Fibroblast of the aortic adventitia (primary cell): ENCODE measurements around the gene GPRC5C. TPM values are rescaled to one million over a fixed set of nuclear protein-coding genes. Genes with fewer than 3 reads are reported as not detected.
"Not testable (repeated sequence)": the region's sequence is repeated elsewhere in the genome, so short reads cannot be mapped to it uniquely, and the experiment has no call there.

ENCODE experiments used
- DNase-seq: peaks from one replicate; pipeline ENCODE4 v3.0.0-alpha.2; 2010; ENCODE audit warnings: low read depth
- H3K4me3 ChIP-seq: 2 replicates; pipeline ENCODE4 v1.5.1; 2011; ENCODE audit warnings: low read depth, mild to moderate bottlenecking, control low read depth, low read length, moderate library complexity
- CTCF ChIP-seq: IDR thresholded peaks from 2 replicates; pipeline ENCODE4 v1.5.1; 2011; ENCODE audit warnings: mild to moderate bottlenecking, low read length, control low read depth, inconsistent platforms; ENCODE audit not compliant: insufficient read depth
- total RNA-seq: library from RNA; depleted of rRNA; stranded (reverse); fragments of >200 nt; gene quantifications from 2 replicates; pipeline ENCODE4 v1.2.3, GENCODE V29; 2012; ENCODE audit warnings: low replicate concordance

GPRC5C gene
- total RNA-seq, 1 donor: 0.99 TPM

DNA sequence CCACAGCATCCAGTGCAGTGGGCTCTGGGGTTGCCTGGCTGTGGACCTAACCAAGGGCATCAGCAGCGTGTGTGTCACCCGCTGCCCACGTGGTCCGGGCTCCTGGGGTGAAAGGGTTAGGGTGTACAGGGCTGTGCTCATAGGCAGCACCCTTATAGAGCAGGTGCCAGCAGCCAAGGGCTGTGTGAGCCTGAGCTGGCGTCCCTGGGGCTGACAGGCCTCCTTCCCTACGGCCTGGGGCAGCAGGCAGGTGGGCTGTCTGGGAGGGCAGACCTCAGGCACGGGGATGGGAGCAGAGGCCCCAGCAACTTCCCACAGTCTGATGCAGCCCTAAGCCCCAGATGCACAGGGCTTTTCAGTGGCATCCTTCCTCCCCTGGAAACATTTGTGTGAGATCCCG is 48.4 kb downstream of the GPRC5C start:
- no peak for TF ChIP-seq CTCF
- H3K4me3 ChIP-seq: no peak overlapping the region
- no peak for DNase-seq

GRCh38 chr17:74481621-74482020 is 49.7 kb downstream of the GPRC5C start:
- TF ChIP-seq CTCF: no peak
- H3K4me3 ChIP-seq: no peak overlapping the region
- no peak for DNase-seq

DNA sequence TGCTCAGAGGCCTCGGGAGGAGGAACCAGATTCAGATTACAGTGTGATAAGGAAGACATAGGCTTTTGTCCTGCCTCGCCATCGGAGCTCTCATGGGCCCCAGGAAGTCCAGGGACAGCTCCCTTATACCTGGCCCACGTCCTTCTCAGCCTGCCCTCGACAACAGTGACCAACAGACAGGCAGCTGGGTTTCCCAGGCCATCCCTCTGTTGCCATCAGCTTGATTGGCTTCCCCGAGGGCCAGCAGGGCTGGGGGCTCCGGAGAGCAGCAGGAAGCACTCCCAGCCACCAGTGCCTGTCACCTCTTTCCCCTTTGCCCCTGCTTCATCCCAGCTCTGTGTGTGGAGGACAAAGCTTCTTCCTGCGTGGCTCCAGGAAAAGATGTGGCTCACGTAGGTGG is 52.2 kb downstream of the GPRC5C start:
- DNase-seq: no peak
- H3K4me3 ChIP-seq: no peak overlapping the region
- no peak for TF ChIP-seq CTCF

DNA sequence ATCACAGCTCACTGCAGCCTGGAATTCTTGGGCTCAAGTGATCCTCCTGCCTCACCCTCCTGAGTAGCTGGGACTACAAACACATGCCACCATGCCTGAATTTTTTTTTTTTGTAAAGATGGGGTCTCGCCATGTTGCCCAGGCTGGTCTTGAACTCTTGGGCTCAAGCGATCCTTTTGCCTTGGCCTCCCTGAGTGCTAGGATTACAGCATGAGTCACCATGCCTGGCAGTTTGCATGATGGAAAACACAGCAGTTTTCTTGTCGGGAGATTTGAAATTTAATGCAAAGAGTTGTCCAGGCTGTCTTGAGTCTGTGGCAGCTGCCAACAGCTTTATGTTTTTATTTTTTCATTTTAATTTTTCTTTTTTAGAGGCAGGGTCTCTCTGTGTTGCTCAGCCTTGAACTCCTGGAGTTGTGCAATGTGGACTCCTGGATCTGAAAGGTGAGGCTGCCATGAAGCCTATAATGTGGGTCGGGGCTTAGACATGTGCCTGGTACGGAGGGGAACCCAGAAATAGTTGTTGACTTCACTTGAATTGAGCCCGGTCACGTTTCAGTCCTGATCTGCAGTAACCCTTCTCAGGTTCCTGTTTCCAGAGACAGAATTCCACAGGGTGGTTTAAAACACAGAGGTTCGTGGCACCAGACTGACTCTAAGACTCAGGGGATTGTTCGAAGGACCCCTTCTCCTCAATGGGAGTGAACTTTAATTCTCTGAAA is 53.3 kb downstream of the GPRC5C start:
- TF ChIP-seq CTCF: no peak
- no peak overlapping the region for H3K4me3 ChIP-seq
- no peak for DNase-seq

DNA sequence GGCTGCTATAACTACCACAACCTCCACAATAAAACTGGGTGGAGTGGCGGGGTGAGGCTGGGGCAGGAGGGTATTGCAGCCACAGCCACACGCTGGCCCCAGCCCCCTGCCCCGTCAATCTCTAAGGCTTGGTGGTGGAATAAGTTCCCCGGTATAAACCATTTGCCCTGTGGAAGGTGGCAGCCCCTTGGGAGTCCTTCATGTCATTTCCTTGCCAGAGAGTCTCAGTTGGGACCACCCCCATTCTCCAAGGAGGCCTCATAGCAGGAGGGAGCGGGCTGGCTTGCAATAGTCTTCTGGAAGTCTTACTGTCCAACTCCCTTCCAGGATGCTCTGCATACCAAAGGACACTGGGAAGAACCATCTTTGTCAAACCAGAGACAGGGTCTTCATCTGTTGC is 54.0 kb downstream of the GPRC5C start:
- no peak overlapping the region for H3K4me3 ChIP-seq
- no peak for DNase-seq
- no peak for TF ChIP-seq CTCF

GRCh38 chr17:74488276-74488675 is 56.4 kb downstream of the GPRC5C start:
- DNase-seq: not testable (repeated sequence)

DNA sequence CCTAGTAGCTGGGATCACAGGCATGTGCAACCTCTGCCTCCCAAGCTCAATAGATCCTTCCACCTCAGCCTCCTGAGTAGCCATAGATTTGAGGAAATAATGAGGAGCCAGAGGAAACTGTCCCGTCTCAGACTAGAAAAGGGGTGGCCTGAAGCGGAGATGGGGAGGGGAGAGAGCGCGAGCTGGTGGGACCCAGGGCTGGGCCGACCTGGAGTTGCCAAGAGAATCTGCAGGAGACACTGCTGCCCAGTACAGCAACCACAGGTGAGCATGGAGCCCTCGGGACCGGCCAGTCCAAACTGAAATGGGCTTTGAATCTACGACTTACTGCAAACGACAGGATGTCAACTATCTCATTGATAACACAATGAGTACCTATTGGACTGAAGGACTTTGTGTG is 58.8 kb downstream of the GPRC5C start:
- TF ChIP-seq CTCF: no peak
- no peak overlapping the region for H3K4me3 ChIP-seq
- DNase-seq: no peak

More at GRCh38 chr17:74488276-74488675, 56.4 kb downstream of the GPRC5C start:
- H3K4me3 ChIP-seq: not testable (repeated sequence)
